ENCODE data around the gene TFCP2L1.

- TF ChIP-seq, protein P1, sequence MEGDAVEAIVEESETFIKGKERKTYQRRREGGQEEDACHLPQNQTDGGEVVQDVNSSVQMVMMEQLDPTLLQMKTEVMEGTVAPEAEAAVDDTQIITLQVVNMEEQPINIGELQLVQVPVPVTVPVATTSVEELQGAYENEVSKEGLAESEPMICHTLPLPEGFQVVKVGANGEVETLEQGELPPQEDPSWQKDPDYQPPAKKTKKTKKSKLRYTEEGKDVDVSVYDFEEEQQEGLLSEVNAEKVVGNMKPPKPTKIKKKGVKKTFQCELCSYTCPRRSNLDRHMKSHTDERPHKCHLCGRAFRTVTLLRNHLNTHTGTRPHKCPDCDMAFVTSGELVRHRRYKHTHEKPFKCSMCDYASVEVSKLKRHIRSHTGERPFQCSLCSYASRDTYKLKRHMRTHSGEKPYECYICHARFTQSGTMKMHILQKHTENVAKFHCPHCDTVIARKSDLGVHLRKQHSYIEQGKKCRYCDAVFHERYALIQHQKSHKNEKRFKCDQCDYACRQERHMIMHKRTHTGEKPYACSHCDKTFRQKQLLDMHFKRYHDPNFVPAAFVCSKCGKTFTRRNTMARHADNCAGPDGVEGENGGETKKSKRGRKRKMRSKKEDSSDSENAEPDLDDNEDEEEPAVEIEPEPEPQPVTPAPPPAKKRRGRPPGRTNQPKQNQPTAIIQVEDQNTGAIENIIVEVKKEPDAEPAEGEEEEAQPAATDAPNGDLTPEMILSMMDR (IDR thresholded peaks at IDR 0.05 in 8 of 11, conservative IDR thresholded peaks at IDR 0.05 in 3 of 11), result no peak
- TF ChIP-seq POLR2AphosphoS5 (IDR thresholded peaks at IDR 0.05), result no peak
These were observed 97.0 kb downstream of the TFCP2L1 start for GRCh38 chr2:121187982-121188411.

Measured in spleen (tissue), 7 donors.